Neuron (in vitro differentiated cells): Measurements from ENCODE around the gene ZSCAN9.

Experiments
- H2AFZ ChIP-seq: one replicate; pipeline ENCODE4 v1.6.1; 2013; ENCODE audit warnings: low read depth, mild to moderate bottlenecking, inconsistent platforms, low read length, moderate library complexity
- H3K27me3 ChIP-seq: one replicate; pipeline ENCODE4 v1.6.1; 2013; ENCODE audit warnings: low read length; ENCODE audit not compliant: insufficient read depth
- H3K36me3 ChIP-seq: one replicate; pipeline ENCODE4 v1.6.1; 2013; ENCODE audit warnings: low read length; ENCODE audit not compliant: insufficient read depth
- H3K4me1 ChIP-seq: one replicate; pipeline ENCODE4 v1.6.1; 2013; ENCODE audit warnings: low read length; ENCODE audit not compliant: insufficient read depth
- H3K4me3 ChIP-seq: 2 replicates; pipeline ENCODE4 v1.5.1; 2013; ENCODE audit warnings: mild to moderate bottlenecking, low read length, moderate library complexity
- H3K9me3 ChIP-seq: one replicate; pipeline ENCODE4 v1.6.1; 2013; ENCODE audit warnings: low read length

The ZSCAN9 gene

GRCh38 chr6:28264834-28265401 is 39.8 kb downstream of the ZSCAN9 start:
- no peak overlapping the region for H3K4me3 ChIP-seq
- H3K36me3 ChIP-seq = no peaks in the 10 kb centered on the region
- H2AFZ ChIP-seq = no peak overlapping the region
- no peaks in the 10 kb centered on the region for H3K9me3 ChIP-seq
- no peaks in the 10 kb centered on the region for H3K27me3 ChIP-seq
- peaks cover 14% of the 10 kb centered on the region for H3K4me1 ChIP-seq

GRCh38 chr6:28266563-28266961 is 41.5 kb downstream of the ZSCAN9 start:
- H3K9me3 ChIP-seq = no peaks in the 10 kb centered on the region
- peak overlapping the region; percentile 86 for H2AFZ ChIP-seq
- no peaks in the 10 kb centered on the region for H3K27me3 ChIP-seq
- peaks cover 6% of the 10 kb centered on the region for H3K36me3 ChIP-seq
- peaks cover 14% of the 10 kb centered on the region for H3K4me1 ChIP-seq
- peak overlapping the region; percentile 89 for H3K4me3 ChIP-seq

- peaks cover 12% of the 10 kb centered on the region for H3K36me3 ChIP-seq
- H3K9me3 ChIP-seq = no peaks in the 10 kb centered on the region
- peak within 1 kb of the TSS; percentile 86 for H2AFZ ChIP-seq
- H3K27me3 ChIP-seq = no peaks in the 10 kb centered on the region
- H3K4me1 ChIP-seq = peaks cover 14% of the 10 kb centered on the region
- H3K4me3 ChIP-seq = peak within 1 kb of the TSS; percentile 89
Observed at GRCh38 chr6:28266962-28267694, 42.1 kb downstream of the ZSCAN9 start, which contains the start of gene ZSCAN26. Gene ZSCAN26 (plus strand): TSS chr6:28267143. CDS start chr6:28271920, 4,777 bp downstream.

GRCh38 chr6:28267695-28268059 is 42.6 kb downstream of the ZSCAN9 start:
- Histone ChIP-seq H3K4me3 (peak overlapping the region; percentile 89), H3K36me3 (peaks cover 17% of the 10 kb centered on the region), H3K27me3 (no peaks in the 10 kb centered on the region), H3K9me3 (no peaks in the 10 kb centered on the region), H2AFZ (peak overlapping the region; percentile 86), H3K4me1 (peaks cover 14% of the 10 kb centered on the region)

- H3K4me1 ChIP-seq = peaks cover 14% of the 10 kb centered on the region
- H3K36me3 ChIP-seq = peaks cover 31% of the 10 kb centered on the region
- H3K4me3 ChIP-seq = no peak overlapping the region
- H3K9me3 ChIP-seq = no peaks in the 10 kb centered on the region
- H3K27me3 ChIP-seq = no peaks in the 10 kb centered on the region
- no peak overlapping the region for H2AFZ ChIP-seq
Observed at GRCh38 chr6:28269492-28269891, 44.4 kb downstream of the ZSCAN9 start.

DNA sequence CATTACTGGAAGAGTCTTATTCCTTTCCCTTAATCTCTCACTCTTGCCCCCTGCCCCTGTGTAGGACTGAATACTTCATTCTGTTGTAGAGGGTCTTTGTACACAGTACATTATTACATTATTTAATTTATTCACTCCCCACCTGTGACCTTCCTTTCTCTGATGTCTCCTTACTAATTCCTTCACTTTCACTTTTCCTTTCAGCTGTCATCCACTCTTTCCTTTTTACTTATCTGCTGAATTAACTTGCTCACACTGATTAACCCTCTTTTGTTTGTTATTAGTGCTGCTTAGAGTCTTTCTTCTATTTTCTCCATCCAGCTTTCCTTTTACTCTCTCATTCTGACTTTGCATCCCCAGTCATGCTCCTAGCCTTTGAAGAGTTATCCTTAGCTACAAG is 49.8 kb downstream of the ZSCAN9 start:
- peaks cover 62% of the 10 kb centered on the region for H3K36me3 ChIP-seq
- H3K4me3 ChIP-seq = no peak overlapping the region
- no peaks in the 10 kb centered on the region for H3K27me3 ChIP-seq
- no peaks in the 10 kb centered on the region for H3K4me1 ChIP-seq
- no peak overlapping the region for H2AFZ ChIP-seq
- H3K9me3 ChIP-seq = no peaks in the 10 kb centered on the region

DNA sequence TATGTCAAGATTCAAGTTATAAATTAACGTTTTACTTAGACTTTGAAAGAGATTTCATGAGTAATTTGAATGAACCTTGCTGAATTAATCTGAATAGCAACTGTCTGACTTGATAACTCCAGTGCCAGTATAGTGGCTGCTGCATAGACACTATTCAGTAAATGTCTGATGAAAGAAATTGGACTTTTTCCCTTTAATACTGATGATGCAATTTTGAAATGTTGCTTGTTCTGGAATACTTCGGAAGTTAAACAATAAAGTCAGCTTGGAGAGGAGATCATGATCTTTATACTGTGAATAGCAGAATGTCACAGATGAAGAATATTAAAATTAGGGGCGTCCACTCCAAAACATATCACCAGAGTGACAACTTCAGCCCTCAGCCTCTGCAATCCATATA is 52.7 kb downstream of the ZSCAN9 start:
- peaks cover 4% of the 10 kb centered on the region for H3K4me1 ChIP-seq
- H3K27me3 ChIP-seq = no peaks in the 10 kb centered on the region
- no peak overlapping the region for H2AFZ ChIP-seq
- H3K4me3 ChIP-seq = no peak overlapping the region
- H3K9me3 ChIP-seq = no peaks in the 10 kb centered on the region
- H3K36me3 ChIP-seq = peaks cover 44% of the 10 kb centered on the region

- Histone ChIP-seq H3K27me3 (no peaks in the 10 kb centered on the region), H3K36me3 (peaks cover 39% of the 10 kb centered on the region), H2AFZ (peak overlapping the region; percentile 82), H3K4me3 (peak overlapping the region; percentile 79), H3K4me1 (peaks cover 6% of the 10 kb centered on the region), H3K9me3 (no peaks in the 10 kb centered on the region)
Observed at GRCh38 chr6:28280595-28281287, 55.7 kb downstream of the ZSCAN9 start.

DNA sequence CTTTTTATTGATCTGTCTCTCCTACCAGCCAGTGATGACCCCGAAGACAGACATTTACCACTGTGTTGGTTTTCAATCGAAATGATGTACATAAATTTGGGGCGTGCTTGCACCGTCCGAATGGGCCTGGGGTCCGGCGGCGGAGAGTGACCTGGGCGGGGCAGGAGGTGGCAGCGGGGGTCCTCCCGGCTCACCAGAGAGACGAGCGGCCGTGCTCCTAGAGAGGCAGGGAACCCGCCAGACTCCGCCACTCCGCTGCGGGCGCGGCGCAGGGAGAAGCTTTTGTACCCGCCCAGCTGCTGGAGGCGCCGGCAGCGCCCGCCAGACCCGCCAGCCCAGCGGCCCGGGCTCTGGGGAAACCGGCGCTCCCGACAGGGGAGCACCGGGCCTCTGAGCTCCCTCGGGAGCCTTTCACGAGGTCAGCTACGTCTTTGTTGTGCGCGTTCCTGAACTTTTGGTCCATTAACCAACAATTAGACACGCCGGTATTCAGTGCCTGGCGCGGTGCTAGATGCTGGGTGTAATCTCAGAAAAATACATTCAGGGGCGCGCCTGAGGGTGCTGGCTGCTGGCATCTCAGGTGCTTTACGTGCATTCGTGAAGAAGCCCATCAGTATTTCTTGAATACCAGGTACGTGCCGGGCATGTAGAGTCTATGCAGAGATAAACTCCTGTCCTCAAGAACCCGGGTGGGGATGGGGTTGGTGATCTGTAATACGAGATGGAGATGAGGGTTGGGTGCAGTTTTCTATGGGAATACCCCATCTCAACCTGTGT is 56.4 kb downstream of the ZSCAN9 start, which contains the start of gene PGBD1:
Gene PGBD1, plus strand, starts transcription at position 285 of the 777 bp plus-strand sequence. CDS start 2,242 bp downstream, outside the sequence.
- peak within 1 kb of the TSS; percentile 79 for H3K4me3 ChIP-seq
- H3K9me3 ChIP-seq = no peaks in the 10 kb centered on the region
- H2AFZ ChIP-seq = peak within 1 kb of the TSS; percentile 82
- no peaks in the 10 kb centered on the region for H3K27me3 ChIP-seq
- H3K4me1 ChIP-seq = peaks cover 6% of the 10 kb centered on the region
- peaks cover 37% of the 10 kb centered on the region for H3K36me3 ChIP-seq

GRCh38 chr6:28282926-28283325 is 57.9 kb downstream of the ZSCAN9 start:
- Histone ChIP-seq H3K36me3 (peaks cover 38% of the 10 kb centered on the region), H3K4me3 (peak overlapping the region; percentile 79), H3K9me3 (no peaks in the 10 kb centered on the region)

More at GRCh38 chr6:28282926-28283325, 57.9 kb downstream of the ZSCAN9 start:
- Histone ChIP-seq H3K27me3 (no peaks in the 10 kb centered on the region), H2AFZ (no peak overlapping the region), H3K4me1 (peaks cover 6% of the 10 kb centered on the region)
